WTC11 (cell line): ENCODE results near the gene RIN3. TPM values are rescaled to one million over a fixed set of nuclear protein-coding genes. Genes with fewer than 3 reads are reported as not detected.

Experiments
- ATAC-seq: fragments of 200-7000 bp; cut with Tn5 transposase; 2 replicates; pipeline ENCODE4 v1.10.0; 2021; ENCODE audit warnings: mild to moderate bottlenecking, moderate library complexity
- CTCF ChIA-PET: fragments of 300-600 bp; sonication (Branson Sonifier 250); formaldehyde crosslinking; loops from one replicate; lab custom pipeline; 2021; ENCODE audit warnings: antibody characterized with exemption; lab: Charles Lee
- POLR2A ChIA-PET: fragments of 350-600 bp; sonication (Branson Sonifier 250); formaldehyde crosslinking; loops from one replicate; lab custom pipeline; 2021; ENCODE audit warnings: antibody characterized with exemption; lab: Charles Lee
- DNase-seq: peaks from one replicate; pipeline ENCODE4 v3.0.0; 2021; ENCODE audit warnings: low spot score
- H3K27ac Mint-ChIP-seq: 2 replicates; pipeline ENCODE4 v1.8.0; 2021; ENCODE audit warnings: mixed read lengths
- H3K27me3 Mint-ChIP-seq: 2 replicates; pipeline ENCODE4 v1.8.0; 2021; ENCODE audit warnings: low read depth, mild to moderate bottlenecking, moderate library complexity, mixed read lengths
- H3K36me3 Mint-ChIP-seq: 2 replicates; pipeline ENCODE4 v1.8.0; 2021; ENCODE audit warnings: mixed read lengths
- H3K4me1 Mint-ChIP-seq: 2 replicates; pipeline ENCODE4 v1.8.0; 2022; ENCODE audit warnings: mixed read lengths
- H3K4me3 Mint-ChIP-seq: 2 replicates; pipeline ENCODE4 v1.8.0; 2021; ENCODE audit warnings: mild to moderate bottlenecking, moderate library complexity, mixed read lengths
- H3K9me3 Mint-ChIP-seq: 2 replicates; pipeline ENCODE4 v1.8.0; 2021; ENCODE audit warnings: mixed read lengths
- EMX1 ChIP-seq: fragments of 250-450 bp; sonication (Bioruptor Pico); IDR thresholded peaks from 2 replicates; pipeline ENCODE4 v1.8.0; 2021; ENCODE audit warnings: mild to moderate bottlenecking
- FOXJ3 ChIP-seq: sonication (generic); formaldehyde crosslinking; IDR thresholded peaks from 2 replicates; pipeline ENCODE4 v1.9.0; 2021; ENCODE audit warnings: missing genetic modification reagents, mild to moderate bottlenecking, borderline replicate concordance
- FOXK1 ChIP-seq: sonication (generic); formaldehyde crosslinking; IDR thresholded peaks from 2 replicates; pipeline ENCODE4 v1.8.0; 2022; ENCODE audit warnings: mild to moderate bottlenecking, moderate library complexity, missing genetic modification reagents
- MYBL2 ChIP-seq: sonication (generic); formaldehyde crosslinking; IDR thresholded peaks from 2 replicates; pipeline ENCODE4 v1.8.1; 2023; ENCODE audit warnings: mild to moderate bottlenecking, moderate library complexity, missing genetic modification reagents
- NFYB ChIP-seq: sonication (generic); formaldehyde crosslinking; conservative IDR thresholded peaks from 2 replicates; pipeline ENCODE4 v1.8.0; 2022; ENCODE audit warnings: low read depth, missing genetic modification reagents
- NR1H2 ChIP-seq: sonication (generic); formaldehyde crosslinking; IDR thresholded peaks from 2 replicates; pipeline ENCODE4 v1.9.0; 2021; ENCODE audit warnings: mild to moderate bottlenecking, moderate library complexity, missing genetic modification reagents
- NR2C2 ChIP-seq: sonication (generic); formaldehyde crosslinking; IDR thresholded peaks from 2 replicates; pipeline ENCODE4 v1.8.0; 2022; ENCODE audit warnings: mild to moderate bottlenecking, missing genetic modification reagents
- RORB ChIP-seq: fragments of 250-450 bp; sonication (Bioruptor Pico); IDR thresholded peaks from 2 replicates; pipeline ENCODE4 v1.9.0; 2021; ENCODE audit warnings: mild to moderate bottlenecking
- TEAD1 ChIP-seq: sonication (generic); formaldehyde crosslinking; IDR thresholded peaks from 2 replicates; pipeline ENCODE4 v1.8.0; 2022; ENCODE audit warnings: mild to moderate bottlenecking, missing genetic modification reagents
- total RNA-seq: library from RNA; stranded (reverse); gene quantifications from 3 replicates; pipeline ENCODE4 v1.2.3, GENCODE V29; 2021
- TF ChIP-seq, protein P1 (sequence below): sonication (generic); formaldehyde crosslinking; IDR thresholded peaks from 2 replicates; pipeline ENCODE4 v1.8.1; 2022; ENCODE audit warnings: low read depth, mild to moderate bottlenecking, moderate library complexity, missing genetic modification reagents, borderline replicate concordance
- TF ChIP-seq, protein P2 (sequence below): sonication (generic); formaldehyde crosslinking; conservative IDR thresholded peaks from 2 replicates; pipeline ENCODE4 v1.8.1; 2022; ENCODE audit warnings: mild to moderate bottlenecking, missing genetic modification reagents
- TF ChIP-seq, protein P3 (sequence below): sonication (generic); formaldehyde crosslinking; IDR thresholded peaks from 2 replicates; pipeline ENCODE4 v1.8.1; 2023; ENCODE audit warnings: mild to moderate bottlenecking, missing genetic modification reagents
- TF ChIP-seq, protein P4 (sequence below): sonication (generic); formaldehyde crosslinking; IDR thresholded peaks from 2 replicates; pipeline ENCODE4 v1.8.0; 2023; ENCODE audit warnings: missing genetic modification reagents, mild to moderate bottlenecking, borderline replicate concordance
- TF ChIP-seq, protein P5 (sequence below): fragments of 250-450 bp; sonication (Bioruptor Pico); IDR thresholded peaks from 2 replicates; pipeline ENCODE4 v1.9.0; 2021; ENCODE audit warnings: mild to moderate bottlenecking
- TF ChIP-seq, protein P6 (sequence below): fragments of 250-450 bp; sonication (Bioruptor Pico); IDR thresholded peaks from 2 replicates; pipeline ENCODE4 v1.9.0; 2021; ENCODE audit warnings: moderate library complexity, mild to moderate bottlenecking, inconsistent platforms, borderline replicate concordance

Gene RIN3
- total RNA-seq, 1 experiment from 2014 or later, result 3.3 TPM

DNA sequence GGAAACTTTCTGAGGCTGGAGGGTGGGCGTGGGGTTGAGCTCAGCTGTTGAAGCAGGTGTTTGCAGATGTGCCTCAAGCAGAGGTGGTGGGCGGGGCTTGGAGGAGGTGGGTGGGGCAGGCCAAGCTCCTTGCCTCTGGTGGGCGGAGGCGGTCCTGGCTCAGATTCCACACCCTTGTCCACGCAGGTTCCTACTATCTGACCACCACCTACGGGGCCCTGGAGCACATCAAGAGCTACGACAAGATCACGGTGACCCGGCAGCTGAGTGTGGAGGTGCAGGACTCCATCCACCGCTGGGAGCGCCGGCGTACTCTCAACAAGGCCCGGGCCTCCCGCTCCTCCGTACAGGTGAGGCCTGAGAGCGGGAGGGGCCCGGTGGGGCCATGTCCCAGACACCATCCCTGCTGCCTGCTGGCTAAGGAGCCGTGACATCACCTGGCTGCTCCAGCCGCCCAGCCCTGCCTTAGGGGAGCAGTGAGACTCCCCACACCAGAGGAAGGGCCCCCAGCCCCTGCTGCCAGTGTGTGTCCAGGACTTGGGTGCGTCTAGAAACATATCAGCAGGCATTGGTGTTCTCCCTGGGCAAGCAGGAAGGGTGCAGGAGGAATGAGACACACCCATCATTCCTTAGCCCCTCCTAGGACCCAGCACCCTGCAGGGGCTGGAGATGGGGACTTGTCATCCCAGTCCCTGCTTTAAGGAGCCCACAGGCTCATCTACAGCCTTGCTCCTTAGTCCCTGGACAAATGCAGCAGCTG lies 171.4 kb downstream of the RIN3 start:
- ATAC-seq, result 0 out of 2 replicates have a peak, but pooled peaks have one; percentile 2
- H3K36me3 Mint-ChIP-seq, result no peaks in the 10 kb centered on the region
- H3K9me3 Mint-ChIP-seq, result no peaks in the 10 kb centered on the region
- POLR2A ChIA-PET, result no interaction called here
- DNase-seq, result peak; percentile 76
- TF ChIP-seq NR2C2 (CRISPR knock-in tag) (no peak), NR1H2 (no peak), NFYB (CRISPR knock-in tag) (no peak), MYBL2 (CRISPR knock-in tag) (no peak), FOXK1 (CRISPR knock-in tag) (no peak)
- TF ChIP-seq, protein P1, sequence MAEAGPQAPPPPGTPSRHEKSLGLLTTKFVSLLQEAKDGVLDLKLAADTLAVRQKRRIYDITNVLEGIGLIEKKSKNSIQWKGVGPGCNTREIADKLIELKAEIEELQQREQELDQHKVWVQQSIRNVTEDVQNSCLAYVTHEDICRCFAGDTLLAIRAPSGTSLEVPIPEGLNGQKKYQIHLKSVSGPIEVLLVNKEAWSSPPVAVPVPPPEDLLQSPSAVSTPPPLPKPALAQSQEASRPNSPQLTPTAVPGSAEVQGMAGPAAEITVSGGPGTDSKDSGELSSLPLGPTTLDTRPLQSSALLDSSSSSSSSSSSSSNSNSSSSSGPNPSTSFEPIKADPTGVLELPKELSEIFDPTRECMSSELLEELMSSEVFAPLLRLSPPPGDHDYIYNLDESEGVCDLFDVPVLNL (CRISPR knock-in tag), result no peak
- H3K27me3 Mint-ChIP-seq, result peaks cover 25% of the 10 kb centered on the region
- CTCF ChIA-PET, result interaction anchor here (0.6 to 1.9 kb wide), 8 partner anchors 8 to 916 kb away, joined by 3 to 10 read pairs (median 4); no protein-coding TSS in a partner anchor
- H3K4me3 Mint-ChIP-seq, result no peak overlapping the region
- no peak overlapping the region for H3K27ac Mint-ChIP-seq
- H3K4me1 Mint-ChIP-seq, result no peaks in the 10 kb centered on the region

DNA sequence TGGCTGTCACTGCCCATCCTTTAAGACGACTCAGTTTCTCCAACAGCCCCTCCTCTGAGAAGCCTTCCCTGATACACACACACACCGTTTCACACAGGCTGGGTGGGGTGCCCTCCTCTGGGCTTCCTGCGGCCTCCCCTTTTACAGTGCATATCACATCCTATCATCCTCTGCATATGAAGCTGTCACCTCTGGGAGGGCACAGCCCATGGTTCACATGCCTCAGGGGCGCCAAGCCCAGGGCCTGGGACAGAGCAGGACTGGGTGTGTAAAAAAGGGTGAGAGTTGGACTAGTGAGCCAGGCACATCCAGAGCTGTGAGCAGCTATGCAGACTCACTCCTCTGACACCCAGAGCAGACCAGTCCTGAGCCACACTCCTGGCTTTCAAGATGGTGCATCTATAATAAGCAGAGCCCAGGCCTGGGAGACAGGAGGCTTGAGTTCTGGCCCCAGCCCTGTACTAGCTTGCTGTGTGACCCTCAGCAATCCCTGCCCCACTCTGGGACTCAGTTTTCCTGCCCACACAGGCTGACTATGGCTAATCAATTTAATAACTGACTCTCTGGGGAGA lies 172.3 kb downstream of the RIN3 start:
- H3K4me1 Mint-ChIP-seq, result no peaks in the 10 kb centered on the region
- POLR2A ChIA-PET, result no interaction called here

DNA sequence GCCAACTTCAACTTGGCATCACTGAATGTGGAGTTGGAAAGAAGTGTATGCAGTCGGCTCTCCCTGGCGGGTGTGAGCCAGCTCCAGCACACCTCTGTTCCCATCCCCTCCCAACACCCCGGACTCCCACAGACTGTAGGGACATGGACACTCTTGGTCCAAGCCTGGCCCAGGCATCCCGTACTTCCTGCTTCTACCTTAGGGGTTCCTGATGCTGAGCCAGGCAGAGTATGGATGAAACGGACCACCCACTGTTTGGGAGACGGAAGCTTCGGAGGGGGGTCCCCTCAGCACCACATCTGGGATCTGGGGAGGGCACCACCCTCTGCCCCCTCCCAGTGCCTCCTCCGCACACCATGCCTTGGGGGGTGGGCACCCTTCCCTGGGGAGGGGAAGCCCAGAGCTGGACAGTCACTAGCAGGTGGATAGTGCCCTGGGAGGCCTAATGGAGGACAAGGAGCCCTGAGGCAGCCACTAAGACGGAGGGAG lies 172.9 kb downstream of the RIN3 start:
- H3K27ac Mint-ChIP-seq, result no peak overlapping the region
- ChIA-PET POLR2A (no interaction called here), CTCF (interaction anchor here (0.6 to 4.8 kb wide), 66 partner anchors 10 to 580 kb away, joined by 3 to 32 read pairs (median 4); partner anchors contain the start of genes ATXN3, GOLGA5, ITPK1 and LGMN)
- TF ChIP-seq, protein P2, sequence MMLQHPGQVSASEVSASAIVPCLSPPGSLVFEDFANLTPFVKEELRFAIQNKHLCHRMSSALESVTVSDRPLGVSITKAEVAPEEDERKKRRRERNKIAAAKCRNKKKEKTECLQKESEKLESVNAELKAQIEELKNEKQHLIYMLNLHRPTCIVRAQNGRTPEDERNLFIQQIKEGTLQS, result no peak
- TF ChIP-seq FOXJ3 (CRISPR knock-in tag) (no peak), RORB (CRISPR knock-in tag) (no peak), TEAD1 (CRISPR knock-in tag) (no peak), EMX1 (CRISPR knock-in tag) (no peak)
- TF ChIP-seq, protein P3, sequence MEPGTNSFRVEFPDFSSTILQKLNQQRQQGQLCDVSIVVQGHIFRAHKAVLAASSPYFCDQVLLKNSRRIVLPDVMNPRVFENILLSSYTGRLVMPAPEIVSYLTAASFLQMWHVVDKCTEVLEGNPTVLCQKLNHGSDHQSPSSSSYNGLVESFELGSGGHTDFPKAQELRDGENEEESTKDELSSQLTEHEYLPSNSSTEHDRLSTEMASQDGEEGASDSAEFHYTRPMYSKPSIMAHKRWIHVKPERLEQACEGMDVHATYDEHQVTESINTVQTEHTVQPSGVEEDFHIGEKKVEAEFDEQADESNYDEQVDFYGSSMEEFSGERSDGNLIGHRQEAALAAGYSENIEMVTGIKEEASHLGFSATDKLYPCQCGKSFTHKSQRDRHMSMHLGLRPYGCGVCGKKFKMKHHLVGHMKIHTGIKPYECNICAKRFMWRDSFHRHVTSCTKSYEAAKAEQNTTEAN (CRISPR knock-in tag), result no peak
- TF ChIP-seq, protein P4, sequence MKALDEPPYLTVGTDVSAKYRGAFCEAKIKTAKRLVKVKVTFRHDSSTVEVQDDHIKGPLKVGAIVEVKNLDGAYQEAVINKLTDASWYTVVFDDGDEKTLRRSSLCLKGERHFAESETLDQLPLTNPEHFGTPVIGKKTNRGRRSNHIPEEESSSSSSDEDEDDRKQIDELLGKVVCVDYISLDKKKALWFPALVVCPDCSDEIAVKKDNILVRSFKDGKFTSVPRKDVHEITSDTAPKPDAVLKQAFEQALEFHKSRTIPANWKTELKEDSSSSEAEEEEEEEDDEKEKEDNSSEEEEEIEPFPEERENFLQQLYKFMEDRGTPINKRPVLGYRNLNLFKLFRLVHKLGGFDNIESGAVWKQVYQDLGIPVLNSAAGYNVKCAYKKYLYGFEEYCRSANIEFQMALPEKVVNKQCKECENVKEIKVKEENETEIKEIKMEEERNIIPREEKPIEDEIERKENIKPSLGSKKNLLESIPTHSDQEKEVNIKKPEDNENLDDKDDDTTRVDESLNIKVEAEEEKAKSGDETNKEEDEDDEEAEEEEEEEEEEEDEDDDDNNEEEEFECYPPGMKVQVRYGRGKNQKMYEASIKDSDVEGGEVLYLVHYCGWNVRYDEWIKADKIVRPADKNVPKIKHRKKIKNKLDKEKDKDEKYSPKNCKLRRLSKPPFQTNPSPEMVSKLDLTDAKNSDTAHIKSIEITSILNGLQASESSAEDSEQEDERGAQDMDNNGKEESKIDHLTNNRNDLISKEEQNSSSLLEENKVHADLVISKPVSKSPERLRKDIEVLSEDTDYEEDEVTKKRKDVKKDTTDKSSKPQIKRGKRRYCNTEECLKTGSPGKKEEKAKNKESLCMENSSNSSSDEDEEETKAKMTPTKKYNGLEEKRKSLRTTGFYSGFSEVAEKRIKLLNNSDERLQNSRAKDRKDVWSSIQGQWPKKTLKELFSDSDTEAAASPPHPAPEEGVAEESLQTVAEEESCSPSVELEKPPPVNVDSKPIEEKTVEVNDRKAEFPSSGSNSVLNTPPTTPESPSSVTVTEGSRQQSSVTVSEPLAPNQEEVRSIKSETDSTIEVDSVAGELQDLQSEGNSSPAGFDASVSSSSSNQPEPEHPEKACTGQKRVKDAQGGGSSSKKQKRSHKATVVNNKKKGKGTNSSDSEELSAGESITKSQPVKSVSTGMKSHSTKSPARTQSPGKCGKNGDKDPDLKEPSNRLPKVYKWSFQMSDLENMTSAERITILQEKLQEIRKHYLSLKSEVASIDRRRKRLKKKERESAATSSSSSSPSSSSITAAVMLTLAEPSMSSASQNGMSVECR (CRISPR knock-in tag), result no peak
- TF ChIP-seq, protein P5, sequence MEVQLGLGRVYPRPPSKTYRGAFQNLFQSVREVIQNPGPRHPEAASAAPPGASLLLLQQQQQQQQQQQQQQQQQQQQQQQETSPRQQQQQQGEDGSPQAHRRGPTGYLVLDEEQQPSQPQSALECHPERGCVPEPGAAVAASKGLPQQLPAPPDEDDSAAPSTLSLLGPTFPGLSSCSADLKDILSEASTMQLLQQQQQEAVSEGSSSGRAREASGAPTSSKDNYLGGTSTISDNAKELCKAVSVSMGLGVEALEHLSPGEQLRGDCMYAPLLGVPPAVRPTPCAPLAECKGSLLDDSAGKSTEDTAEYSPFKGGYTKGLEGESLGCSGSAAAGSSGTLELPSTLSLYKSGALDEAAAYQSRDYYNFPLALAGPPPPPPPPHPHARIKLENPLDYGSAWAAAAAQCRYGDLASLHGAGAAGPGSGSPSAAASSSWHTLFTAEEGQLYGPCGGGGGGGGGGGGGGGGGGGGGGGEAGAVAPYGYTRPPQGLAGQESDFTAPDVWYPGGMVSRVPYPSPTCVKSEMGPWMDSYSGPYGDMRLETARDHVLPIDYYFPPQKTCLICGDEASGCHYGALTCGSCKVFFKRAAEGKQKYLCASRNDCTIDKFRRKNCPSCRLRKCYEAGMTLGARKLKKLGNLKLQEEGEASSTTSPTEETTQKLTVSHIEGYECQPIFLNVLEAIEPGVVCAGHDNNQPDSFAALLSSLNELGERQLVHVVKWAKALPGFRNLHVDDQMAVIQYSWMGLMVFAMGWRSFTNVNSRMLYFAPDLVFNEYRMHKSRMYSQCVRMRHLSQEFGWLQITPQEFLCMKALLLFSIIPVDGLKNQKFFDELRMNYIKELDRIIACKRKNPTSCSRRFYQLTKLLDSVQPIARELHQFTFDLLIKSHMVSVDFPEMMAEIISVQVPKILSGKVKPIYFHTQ (CRISPR knock-in tag), result no peak
- H3K4me1 Mint-ChIP-seq, result no peaks in the 10 kb centered on the region
- ATAC-seq (no peak), DNase-seq (no peak)
- no peak overlapping the region for H3K4me3 Mint-ChIP-seq
- H3K27me3 Mint-ChIP-seq, result peaks cover 25% of the 10 kb centered on the region
- H3K36me3 Mint-ChIP-seq, result no peaks in the 10 kb centered on the region
- H3K9me3 Mint-ChIP-seq, result no peaks in the 10 kb centered on the region

More for the DNA sequence above, 172.3 kb downstream of the RIN3 start:
- DNase-seq (no peak), ATAC-seq (no peak)
- no peak overlapping the region for H3K27ac Mint-ChIP-seq
- H3K4me3 Mint-ChIP-seq, result no peak overlapping the region
- no peaks in the 10 kb centered on the region for H3K9me3 Mint-ChIP-seq
- peaks cover 25% of the 10 kb centered on the region for H3K27me3 Mint-ChIP-seq
- CTCF ChIA-PET, result interaction anchor here (1.2 to 4.8 kb wide), 15 partner anchors 9 to 429 kb away, joined by 3 to 32 read pairs (median 10); partner anchors contain the start of genes ITPK1 and LGMN
- TF ChIP-seq TEAD1 (CRISPR knock-in tag), result no peak
- TF ChIP-seq, protein P6, sequence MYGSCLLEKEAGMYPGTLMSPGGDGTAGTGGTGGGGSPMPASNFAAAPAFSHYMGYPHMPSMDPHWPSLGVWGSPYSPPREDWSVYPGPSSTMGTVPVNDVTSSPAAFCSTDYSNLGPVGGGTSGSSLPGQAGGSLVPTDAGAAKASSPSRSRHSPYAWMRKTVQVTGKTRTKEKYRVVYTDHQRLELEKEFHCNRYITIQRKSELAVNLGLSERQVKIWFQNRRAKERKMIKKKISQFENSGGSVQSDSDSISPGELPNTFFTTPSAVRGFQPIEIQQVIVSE (CRISPR knock-in tag), result no peak
- no peaks in the 10 kb centered on the region for H3K36me3 Mint-ChIP-seq
